CD14-positive monocyte (primary cell): Measurements from ENCODE around the gene ZNF837. TPM values are rescaled to one million over a fixed set of nuclear protein-coding genes. Genes with fewer than 3 reads are reported as not detected.
A peak's percentile ranks its signal among the peaks of the same experiment; 100 is the strongest.
"Not testable (repeated sequence)": the region's sequence is repeated elsewhere in the genome, so short reads cannot be mapped to it uniquely, and the experiment has no call there.

Experiments used
- DNase-seq, 3 donors: peaks; one replicate each; pipeline ENCODE4 v3.0.0-alpha.2; 2011 to 2022
- H2AFZ ChIP-seq: 2 replicates; pipeline ENCODE4 v1.6.0; 2012; ENCODE audit warnings: mild to moderate bottlenecking, low read depth, low read length, inconsistent platforms; ENCODE audit not compliant: insufficient read depth, poor library complexity, severe bottlenecking
- H3K27ac ChIP-seq, 2 donors: 1 replicate in 1 of 2; 2 replicates in 1 of 2; pipeline ENCODE4 v1.5.1; 2012 to 2013; ENCODE audit warnings: low read length in 2 of 2, control low read depth in 1 of 2, inconsistent platforms in 1 of 2, low read depth in 1 of 2, mild to moderate bottlenecking in 1 of 2
- H3K27me3 ChIP-seq, 2 donors: one replicate each; pipeline versions ENCODE4 v1.6.0 to v1.6.1; 2011 to 2013; ENCODE audit warnings: low read length in 2 of 2; ENCODE audit not compliant: control insufficient read depth in 2 of 2, insufficient read depth in 2 of 2
- H3K36me3 ChIP-seq, 2 donors: replicated peaks in 1 of 2; 1 replicate in 1 of 2; 2 replicates in 1 of 2; pipeline versions ENCODE4 v1.5.1 to v1.6.1; 2012 to 2013; ENCODE audit warnings: low read length in 2 of 2, control low read depth in 1 of 2, inconsistent platforms in 1 of 2, mild to moderate bottlenecking in 1 of 2; ENCODE audit not compliant: insufficient read depth in 2 of 2, control insufficient read depth in 1 of 2
- H3K4me1 ChIP-seq, 2 donors: 1 replicate in 1 of 2; 2 replicates in 1 of 2; pipeline versions ENCODE4 v1.5.1 to v1.6.1; 2012 to 2013; ENCODE audit warnings: low read length in 2 of 2, control low read depth in 1 of 2, inconsistent platforms in 1 of 2, mild to moderate bottlenecking in 1 of 2, moderate library complexity in 1 of 2; ENCODE audit not compliant: insufficient read depth in 2 of 2, control insufficient read depth in 1 of 2
- H3K4me2 ChIP-seq: replicated peaks from 2 replicates; pipeline ENCODE3; 2012; ENCODE audit warnings: low read length, moderate library complexity, mild to moderate bottlenecking; ENCODE audit not compliant: poor library complexity, severe bottlenecking; ENCODE audit errors: extremely low read depth
- H3K4me3 ChIP-seq, 3 experiments: fragments of 200-600 bp in 1 of 3; sonication (generic) in 1 of 3; replicated peaks in 1 of 3; 1 replicate in 2 of 3; 2 replicates in 1 of 3; pipeline ENCODE4 v1.5.1; 2011 to 2013; ENCODE audit warnings: low read length in 3 of 3, mild to moderate bottlenecking in 3 of 3, control low read depth in 2 of 3, low read depth in 2 of 3, inconsistent platforms in 1 of 3, moderate library complexity in 1 of 3
- H3K79me2 ChIP-seq: 2 replicates; pipeline ENCODE4 v1.6.0; 2012; ENCODE audit warnings: mild to moderate bottlenecking, control low read depth, inconsistent platforms, low read length, moderate library complexity; ENCODE audit not compliant: insufficient read depth
- H3K9ac ChIP-seq: 2 replicates; pipeline ENCODE4 v1.6.0; 2017; ENCODE audit warnings: low read length, mild to moderate bottlenecking; ENCODE audit not compliant: insufficient read depth, poor library complexity, severe bottlenecking
- H3K9me3 ChIP-seq, 2 donors: replicated peaks in 1 of 2; 1 replicate in 1 of 2; 2 replicates in 1 of 2; pipeline versions ENCODE4 v1.5.1 to v1.6.1; 2012 to 2013; ENCODE audit warnings: low read length in 2 of 2, control low read depth in 1 of 2; ENCODE audit not compliant: control insufficient read depth in 1 of 2, insufficient read depth in 1 of 2
- H4K20me1 ChIP-seq: 2 replicates; pipeline ENCODE4 v1.6.0; 2012; ENCODE audit warnings: mild to moderate bottlenecking, low read length, control low read depth, moderate library complexity; ENCODE audit not compliant: insufficient read depth
- H3K27ac Mint-ChIP-seq, 7 donors: one replicate each; pipeline ENCODE4 v1.8.0; 2020; ENCODE audit warnings: mild to moderate bottlenecking in 7 of 7, mixed read lengths in 7 of 7, moderate library complexity in 6 of 7, inconsistent platforms in 2 of 7
- H3K27me3 Mint-ChIP-seq, 3 donors: one replicate each; pipeline ENCODE4 v1.8.0; 2021 to 2022; ENCODE audit warnings: low read depth in 3 of 3, mild to moderate bottlenecking in 3 of 3, mixed read lengths in 3 of 3, moderate library complexity in 3 of 3, inconsistent platforms in 1 of 3
- H3K36me3 Mint-ChIP-seq, 2 donors: one replicate each; pipeline ENCODE4 v1.8.0; 2020; ENCODE audit warnings: mixed read lengths in 2 of 2, inconsistent platforms in 1 of 2, mild to moderate bottlenecking in 1 of 2
- H3K4me1 Mint-ChIP-seq: one replicate; pipeline ENCODE4 v1.8.0; 2020; ENCODE audit warnings: mild to moderate bottlenecking, mixed read lengths
- H3K4me3 Mint-ChIP-seq, 2 donors: one replicate each; pipeline ENCODE4 v1.8.0; 2020; ENCODE audit warnings: mild to moderate bottlenecking in 2 of 2, mixed read lengths in 2 of 2, moderate library complexity in 1 of 2
- H3K9me3 Mint-ChIP-seq, 7 donors: one replicate each; pipeline ENCODE4 v1.8.0; 2020 to 2022; ENCODE audit warnings: mixed read lengths in 7 of 7, mild to moderate bottlenecking in 6 of 7, moderate library complexity in 6 of 7, inconsistent platforms in 2 of 7
- WGBS: methylation state at CpG from one replicate; pipeline ENCODE4 v1.1.5; 2013; ENCODE audit warnings: missing lambda C conversion rate; ENCODE audit not compliant: insufficient coverage; 5-methylcytosine and 5-hydroxymethylcytosine counted together
- intact Hi-C, 2 donors: fragments of 100-400 bp; cut with micrococcal nuclease; formaldehyde crosslinking; loops; one replicate each; pipeline versions ENCODE4 v1.15.0 to v1.15.1; 2023
- polyA plus RNA-seq, 3 donors: library from polyadenylated mRNA; depleted of rRNA in 1 of 3; unstranded in 2 of 3; stranded (reverse) in 1 of 3; fragments of 300-500 nt in 2 of 3; fragments of >200 nt in 1 of 3; fragmentation: Illumina TruSeq in 2 of 3; gene quantifications; 1 replicate in 2 of 3; 2 replicates in 1 of 3; pipeline ENCODE4 v1.2.3, GENCODE V29; 2012 to 2021
- TF ChIP-seq, protein P1 (sequence below): fragments of 200-600 bp; IDR thresholded peaks from one replicate; pipeline ENCODE4 v1.8.0; 2022; ENCODE audit warnings: antibody characterized with exemption, mild to moderate bottlenecking

Gene ZNF837
- polyA plus RNA-seq, 3 donors: 0.13 to 0.72 (median 0.33) TPM

DNA sequence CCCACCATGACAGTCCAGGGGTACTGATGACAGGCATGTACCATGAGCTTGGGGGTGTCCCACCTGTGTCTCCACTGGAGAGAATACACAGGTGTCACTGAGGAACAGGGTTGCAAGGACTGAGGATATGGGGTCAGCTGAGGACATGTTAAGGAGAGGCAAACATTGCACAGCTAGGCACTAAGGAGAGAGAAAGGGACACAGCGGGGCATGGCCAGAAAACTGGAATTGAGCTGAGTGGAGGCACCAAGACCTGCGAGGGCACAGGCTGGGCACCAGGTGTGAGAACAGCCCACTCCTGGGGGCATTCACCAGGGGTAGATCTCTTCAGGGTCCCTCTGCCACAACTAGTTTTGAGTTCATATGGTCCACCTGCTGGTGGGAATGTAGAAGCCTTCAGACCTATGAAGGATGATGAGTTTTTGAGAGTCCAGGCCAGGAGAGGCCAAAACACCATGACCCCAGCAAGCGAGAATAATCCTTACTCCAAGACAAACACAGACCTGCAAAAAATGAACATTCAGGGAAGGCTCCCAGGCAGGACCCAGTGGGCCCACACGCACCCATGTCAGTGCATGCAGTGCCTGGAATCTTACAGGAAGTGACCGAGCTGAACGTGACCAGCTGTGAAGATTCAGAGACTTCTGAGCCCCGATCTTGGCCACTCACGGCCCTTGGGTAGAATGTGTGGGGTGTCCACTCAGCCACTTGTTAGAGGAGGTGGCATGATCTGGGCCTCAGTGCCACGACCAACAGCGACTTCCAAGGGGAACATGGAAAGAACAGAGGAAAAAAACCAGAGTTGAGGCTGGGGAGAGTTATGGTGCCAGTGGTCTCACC lies 26.2 kb upstream of the ZNF837 start:
- Mint-ChIP-seq H3K27ac (peak overlapping the region; percentile 89 to 98 (median 94)), H3K4me1 (peaks cover 26% of the 10 kb centered on the region), H3K9me3 (peaks cover 0 to 5% (median 0%) of the 10 kb centered on the region in 7 donors), H3K27me3 (peaks cover 0 to 5% (median 5%) of the 10 kb centered on the region in 3 donors), H3K36me3 (peaks cover 0 to 2% of the 10 kb centered on the region in 2 donors), H3K4me3 (peak overlapping the region; percentile 84 to 92)
- no peak overlapping the region for H2AFZ ChIP-seq
- no peak for DNase-seq
- H3K9ac ChIP-seq: no peak overlapping the region
- intact Hi-C loops: loop anchor here in 1 of 2 donors (5.0 kb wide), 1 partner anchor 80 kb away; the partner anchor contains the start of gene ZSCAN22
- 67% methylated on average over 6 of the region's 10 CpGs for WGBS
- peak overlapping the region in 1 of 2 donors; percentile 88 for H3K27ac ChIP-seq
- peaks cover 18 to 23% of the 10 kb centered on the region in 2 donors for H3K4me1 ChIP-seq
- H3K4me3 ChIP-seq: peak overlapping the region in 1 of 3 experiments; percentile 96
- H4K20me1 ChIP-seq: no peaks in the 10 kb centered on the region
- TF ChIP-seq, protein P1, sequence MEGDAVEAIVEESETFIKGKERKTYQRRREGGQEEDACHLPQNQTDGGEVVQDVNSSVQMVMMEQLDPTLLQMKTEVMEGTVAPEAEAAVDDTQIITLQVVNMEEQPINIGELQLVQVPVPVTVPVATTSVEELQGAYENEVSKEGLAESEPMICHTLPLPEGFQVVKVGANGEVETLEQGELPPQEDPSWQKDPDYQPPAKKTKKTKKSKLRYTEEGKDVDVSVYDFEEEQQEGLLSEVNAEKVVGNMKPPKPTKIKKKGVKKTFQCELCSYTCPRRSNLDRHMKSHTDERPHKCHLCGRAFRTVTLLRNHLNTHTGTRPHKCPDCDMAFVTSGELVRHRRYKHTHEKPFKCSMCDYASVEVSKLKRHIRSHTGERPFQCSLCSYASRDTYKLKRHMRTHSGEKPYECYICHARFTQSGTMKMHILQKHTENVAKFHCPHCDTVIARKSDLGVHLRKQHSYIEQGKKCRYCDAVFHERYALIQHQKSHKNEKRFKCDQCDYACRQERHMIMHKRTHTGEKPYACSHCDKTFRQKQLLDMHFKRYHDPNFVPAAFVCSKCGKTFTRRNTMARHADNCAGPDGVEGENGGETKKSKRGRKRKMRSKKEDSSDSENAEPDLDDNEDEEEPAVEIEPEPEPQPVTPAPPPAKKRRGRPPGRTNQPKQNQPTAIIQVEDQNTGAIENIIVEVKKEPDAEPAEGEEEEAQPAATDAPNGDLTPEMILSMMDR: no peak
- peak overlapping the region; percentile 97 for H3K4me2 ChIP-seq
- no peaks in the 10 kb centered on the region for H3K36me3 ChIP-seq
- H3K9me3 ChIP-seq: no peaks in the 10 kb centered on the region
- no peaks in the 10 kb centered on the region for H3K27me3 ChIP-seq
- H3K79me2 ChIP-seq: peaks cover 3% of the 10 kb centered on the region

DNA sequence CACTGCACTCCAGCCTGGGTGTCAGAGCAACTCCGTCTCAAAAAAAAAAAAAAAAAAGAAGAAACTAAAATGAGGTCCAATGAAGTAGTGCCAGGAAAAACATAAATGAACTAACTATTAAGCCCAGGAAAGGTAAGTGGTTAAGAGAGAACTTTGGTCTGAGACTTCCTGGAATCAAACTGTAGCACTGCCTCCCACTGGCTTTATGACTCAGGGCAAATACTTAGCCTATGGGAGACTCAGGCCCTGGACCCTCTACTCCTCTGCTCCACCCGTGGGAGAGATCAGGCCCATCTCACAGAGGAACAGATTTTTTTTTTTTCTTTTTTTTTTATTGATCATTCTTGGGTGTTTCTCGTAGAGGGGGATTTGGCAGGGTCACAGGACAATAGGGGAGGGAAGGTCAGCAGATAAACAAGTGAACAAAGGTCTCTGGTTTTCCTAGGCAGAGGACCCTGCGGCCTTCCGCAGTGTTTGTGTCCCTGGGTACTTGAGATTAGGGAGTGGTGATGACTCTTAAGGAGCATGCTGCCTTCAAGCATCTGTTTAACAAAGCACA lies 23.2 kb upstream of the ZNF837 start:
- H3K36me3 Mint-ChIP-seq, H3K9ac ChIP-seq, H3K4me3 Mint-ChIP-seq, intact Hi-C loops, DNase-seq, H3K36me3 ChIP-seq, H3K27me3 Mint-ChIP-seq, H3K9me3 Mint-ChIP-seq, H3K4me2 ChIP-seq, H3K27ac ChIP-seq, H3K79me2 ChIP-seq, H2AFZ ChIP-seq, H4K20me1 ChIP-seq, H3K9me3 ChIP-seq, H3K27me3 ChIP-seq, H3K4me3 ChIP-seq: not testable (repeated sequence)
- 80% methylated on average over 1 of the region's 5 CpGs for WGBS
- Mint-ChIP-seq H3K27ac (peak overlapping the region in 1 of 7 donors; percentile 72), H3K4me1 (peaks cover 26% of the 10 kb centered on the region)
- peaks cover 26 to 29% of the 10 kb centered on the region in 2 donors for H3K4me1 ChIP-seq
